Upper lobe of left lung (tissue), 4 donors: ENCODE measurements around the gene MYF5.
"Not testable (repeated sequence)": the region's sequence is repeated elsewhere in the genome, so short reads cannot be mapped to it uniquely, and the experiment has no call there.

Source experiments
- CTCF ChIP-seq, 6 experiments: fragments of 450-650 bp in 4 of 6; fragments of 200-600 bp in 2 of 6; sonication (generic) in 2 of 6; IDR thresholded peaks; one replicate each; pipeline ENCODE4 v1.5.1; 2016 to 2019; ENCODE audit warnings: antibody characterized with exemption in 6 of 6
- EP300 ChIP-seq, 4 donors: sonication (generic); formaldehyde crosslinking; IDR thresholded peaks; one replicate each; pipeline ENCODE4 v1.5.1; 2017; ENCODE audit warnings: antibody characterized with exemption in 4 of 4, control low read depth in 2 of 4
- POLR2A ChIP-seq, 4 donors: fragments of 450-650 bp; IDR thresholded peaks; one replicate each; pipeline ENCODE4 v1.5.1; 2016 to 2017; ENCODE audit warnings: antibody characterized with exemption in 4 of 4, mild to moderate bottlenecking in 2 of 4
- POLR2AphosphoS5 ChIP-seq, 2 donors: sonication (generic); formaldehyde crosslinking; IDR thresholded peaks; one replicate each; pipeline ENCODE4 v1.5.1; 2017; ENCODE audit warnings: antibody characterized with exemption in 2 of 2

- not testable (repeated sequence) for TF ChIP-seq CTCF, POLR2A, POLR2AphosphoS5, EP300 (IDR thresholded peaks at IDR 0.05)
These were observed 40.6 kb upstream of the MYF5 start for GRCh38 chr12:80676042-80676636.
